ENCODE measurements around the gene HNRNPA0. TPM values are rescaled to one million over a fixed set of nuclear protein-coding genes. Genes with fewer than 3 reads are reported as not detected.

HNRNPA0 gene
- polyA plus RNA-seq, 3 donors, result 8.3 to 15.5 (median 10.8) TPM

- Histone ChIP-seq H4K20me1 (ENCODE audit: insufficient read depth, low read length) (no peaks in the 10 kb centered on the region), H2AFZ (ENCODE audit: insufficient read depth, low read depth, low read length, poor library complexity, severe bottlenecking) (no peak overlapping the region), H3K4me2 (replicated peaks; ENCODE audit: extremely low read depth, low read length, poor library complexity, severe bottlenecking) (no peak overlapping the region), H3K27me3 (ENCODE audit: control insufficient read depth in 2 of 2, insufficient read depth in 2 of 2, low read length in 2 of 2) (no peaks in the 10 kb centered on the region), H3K36me3 (replicated peaks in 1 of 2; ENCODE audit: control insufficient read depth in 1 of 2, insufficient read depth in 2 of 2, low read length in 2 of 2) (no peaks in the 10 kb centered on the region), H3K27ac (ENCODE audit: low read depth in 1 of 2, low read length in 2 of 2) (no peak overlapping the region), H3K9me3 (replicated peaks in 1 of 2; ENCODE audit: control insufficient read depth in 1 of 2, insufficient read depth in 1 of 2, low read length in 2 of 2) (no peaks in the 10 kb centered on the region), H3K79me2 (ENCODE audit: insufficient read depth, low read length) (no peaks in the 10 kb centered on the region), H3K4me1 (ENCODE audit: control insufficient read depth in 1 of 2, insufficient read depth in 2 of 2, low read length in 2 of 2) (no peaks in the 10 kb centered on the region), H3K4me3 (replicated peaks in 1 of 3; ENCODE audit: low read depth in 2 of 3, low read length in 3 of 3) (no peak overlapping the region), H3K9ac (ENCODE audit: insufficient read depth, low read length, poor library complexity, severe bottlenecking) (no peak overlapping the region)
- no peaks in the 10 kb centered on the region for H3K36me3 Mint-ChIP-seq
- H3K27ac Mint-ChIP-seq, result no peak overlapping the region
- DNase-seq, result no peak
- no peaks in the 10 kb centered on the region for H3K4me1 Mint-ChIP-seq
- intact Hi-C loops (cut with micrococcal nuclease), result no loop called here
- no peak overlapping the region for H3K4me3 Mint-ChIP-seq
- peaks cover 0 to 3% (median 1%) of the 10 kb centered on the region in 3 donors for H3K27me3 Mint-ChIP-seq (ENCODE audit: low read depth in 3 of 3)
- H3K9me3 Mint-ChIP-seq, result no peaks in the 10 kb centered on the region
- TF ChIP-seq, protein P1, sequence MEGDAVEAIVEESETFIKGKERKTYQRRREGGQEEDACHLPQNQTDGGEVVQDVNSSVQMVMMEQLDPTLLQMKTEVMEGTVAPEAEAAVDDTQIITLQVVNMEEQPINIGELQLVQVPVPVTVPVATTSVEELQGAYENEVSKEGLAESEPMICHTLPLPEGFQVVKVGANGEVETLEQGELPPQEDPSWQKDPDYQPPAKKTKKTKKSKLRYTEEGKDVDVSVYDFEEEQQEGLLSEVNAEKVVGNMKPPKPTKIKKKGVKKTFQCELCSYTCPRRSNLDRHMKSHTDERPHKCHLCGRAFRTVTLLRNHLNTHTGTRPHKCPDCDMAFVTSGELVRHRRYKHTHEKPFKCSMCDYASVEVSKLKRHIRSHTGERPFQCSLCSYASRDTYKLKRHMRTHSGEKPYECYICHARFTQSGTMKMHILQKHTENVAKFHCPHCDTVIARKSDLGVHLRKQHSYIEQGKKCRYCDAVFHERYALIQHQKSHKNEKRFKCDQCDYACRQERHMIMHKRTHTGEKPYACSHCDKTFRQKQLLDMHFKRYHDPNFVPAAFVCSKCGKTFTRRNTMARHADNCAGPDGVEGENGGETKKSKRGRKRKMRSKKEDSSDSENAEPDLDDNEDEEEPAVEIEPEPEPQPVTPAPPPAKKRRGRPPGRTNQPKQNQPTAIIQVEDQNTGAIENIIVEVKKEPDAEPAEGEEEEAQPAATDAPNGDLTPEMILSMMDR (IDR thresholded peaks at IDR 0.05), result no peak
- WGBS (ENCODE audit: insufficient coverage), result no CpG with 5 or more reads among the region's 5 CpGs
These were observed 40.7 kb upstream of the HNRNPA0 start for GRCh38 chr5:137794863-137795262.

DNA sequence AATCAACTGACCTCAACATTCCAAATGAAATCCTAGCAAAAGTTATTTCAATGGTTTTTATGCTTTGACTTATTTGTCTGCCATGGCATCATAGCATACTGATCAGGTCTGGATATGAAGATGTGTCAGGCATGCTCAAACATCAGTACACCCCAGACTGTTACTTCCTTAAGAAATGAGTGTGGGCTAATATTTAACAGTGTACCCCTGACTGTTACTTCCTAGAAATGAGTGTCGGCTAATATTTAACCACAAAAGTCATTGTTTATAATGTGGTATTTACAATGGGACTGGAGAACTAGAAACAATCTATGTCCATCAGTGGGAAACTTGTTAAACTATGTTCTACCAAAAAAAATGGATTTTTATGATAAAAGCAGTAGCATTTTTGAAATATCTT is 38.1 kb upstream of the HNRNPA0 start:
- TF ChIP-seq, protein P1 (IDR thresholded peaks at IDR 0.05), result no peak
- no peak overlapping the region for H2AFZ ChIP-seq (ENCODE audit: insufficient read depth, low read depth, low read length, poor library complexity, severe bottlenecking)
- H3K79me2 ChIP-seq (ENCODE audit: insufficient read depth, low read length), result no peaks in the 10 kb centered on the region
- WGBS (ENCODE audit: insufficient coverage), result no CpG with 5 or more reads among the region's 1 CpG
- no peak overlapping the region for H3K4me2 ChIP-seq (replicated peaks; ENCODE audit: extremely low read depth, low read length, poor library complexity, severe bottlenecking)
- H4K20me1 ChIP-seq (ENCODE audit: insufficient read depth, low read length), result no peaks in the 10 kb centered on the region
- H3K27ac ChIP-seq (ENCODE audit: low read depth in 1 of 2, low read length in 2 of 2), result no peak overlapping the region
- no peaks in the 10 kb centered on the region for H3K27me3 ChIP-seq (ENCODE audit: control insufficient read depth in 2 of 2, insufficient read depth in 2 of 2, low read length in 2 of 2)
- DNase-seq, result no peak
- H3K4me3 ChIP-seq (replicated peaks in 1 of 3; ENCODE audit: low read depth in 2 of 3, low read length in 3 of 3), result no peak overlapping the region
- peaks cover 0 to 5% (median 0%) of the 10 kb centered on the region in 7 donors for H3K9me3 Mint-ChIP-seq
- H3K27me3 Mint-ChIP-seq (ENCODE audit: low read depth in 3 of 3), result peaks cover 0 to 3% (median 1%) of the 10 kb centered on the region in 3 donors
- H3K4me1 Mint-ChIP-seq, result no peaks in the 10 kb centered on the region
- no peak overlapping the region for H3K4me3 Mint-ChIP-seq
- intact Hi-C loops (cut with micrococcal nuclease), result no loop called here
- H3K4me1 ChIP-seq (ENCODE audit: control insufficient read depth in 1 of 2, insufficient read depth in 2 of 2, low read length in 2 of 2), result no peaks in the 10 kb centered on the region
- H3K36me3 ChIP-seq (replicated peaks in 1 of 2; ENCODE audit: control insufficient read depth in 1 of 2, insufficient read depth in 2 of 2, low read length in 2 of 2), result no peaks in the 10 kb centered on the region
- H3K27ac Mint-ChIP-seq, result no peak overlapping the region
- no peaks in the 10 kb centered on the region for H3K9me3 ChIP-seq (replicated peaks in 1 of 2; ENCODE audit: control insufficient read depth in 1 of 2, insufficient read depth in 1 of 2, low read length in 2 of 2)
- no peak overlapping the region for H3K9ac ChIP-seq (ENCODE audit: insufficient read depth, low read length, poor library complexity, severe bottlenecking)
- H3K36me3 Mint-ChIP-seq, result no peaks in the 10 kb centered on the region

Data from CD14-positive monocyte (primary cell).